Pons (tissue), 1 donor: ENCODE results near the gene GPX5.

Source experiments
- DNase-seq: peaks from one replicate; pipeline ENCODE4 v3.0.0-alpha.2; 2016; ENCODE audit warnings: low spot score

GPX5 gene

GRCh38 chr6:28558629-28559028, 32.9 kb downstream of the GPX5 start:
- DNase-seq = no peak

- no peak for DNase-seq
Observed at GRCh38 chr6:28563430-28564095, 37.9 kb downstream of the GPX5 start.

GRCh38 chr6:28565823-28566526, 40.3 kb downstream of the GPX5 start:
- DNase-seq = no peak

- DNase-seq = no peak
Observed at GRCh38 chr6:28566527-28567252, 41.0 kb downstream of the GPX5 start.

- DNase-seq = no peak
Observed at GRCh38 chr6:28567506-28567905, 41.8 kb downstream of the GPX5 start.

GRCh38 chr6:28568515-28569108, 42.9 kb downstream of the GPX5 start:
- DNase-seq = no peak

GRCh38 chr6:28569748-28570147, 44.1 kb downstream of the GPX5 start:
- DNase-seq = no peak

GRCh38 chr6:28580475-28580874, 54.8 kb downstream of the GPX5 start:
- no peak for DNase-seq

- no peak for DNase-seq
Observed at GRCh38 chr6:28583463-28583862, 57.8 kb downstream of the GPX5 start.
